HepG2 (cell line): ENCODE results near the gene TXNDC16. TPM values are rescaled to one million over a fixed set of nuclear protein-coding genes. Genes with fewer than 3 reads are reported as not detected.

Experiments used
- ASH2L ChIP-seq: fragments of 300-600, 200-600 bp; sonication (generic); IDR thresholded peaks from 2 replicates; pipeline ENCODE4 v1.7.0; 2017; ENCODE audit warnings: low read depth, mild to moderate bottlenecking, moderate library complexity, mixed read lengths, low read length; ENCODE audit not compliant: insufficient read length
- CBX1 ChIP-seq: IDR thresholded peaks from one replicate; pipeline ENCODE4 v1.6.1; 2016; ENCODE audit warnings: antibody characterized with exemption, low read depth
- IKZF4 ChIP-seq: sonication (generic); formaldehyde crosslinking; IDR thresholded peaks from 2 replicates; pipeline ENCODE4 v1.5.1; 2020; ENCODE audit warnings: borderline replicate concordance, mild to moderate bottlenecking, low read depth, missing genetic modification reagents; ENCODE audit errors: not compliant biosample characterization
- PHF21A ChIP-seq: sonication (generic); formaldehyde crosslinking; IDR thresholded peaks from 2 replicates; pipeline ENCODE4 v1.5.0; 2020; ENCODE audit warnings: mild to moderate bottlenecking, missing genetic modification reagents
- SIX4 ChIP-seq: sonication (generic); formaldehyde crosslinking; IDR thresholded peaks from 2 replicates; pipeline ENCODE4 v1.4.0; 2020; ENCODE audit warnings: missing genetic modification reagents
- YEATS2 ChIP-seq: sonication (generic); formaldehyde crosslinking; IDR thresholded peaks from 2 replicates; pipeline ENCODE4 v1.4.0; 2020; ENCODE audit warnings: missing genetic modification reagents, borderline replicate concordance
- ZBTB39 ChIP-seq: sonication (generic); formaldehyde crosslinking; IDR thresholded peaks from 2 replicates; pipeline ENCODE4 v1.5.0; 2020; ENCODE audit warnings: missing genetic modification reagents
- ZNF33A ChIP-seq: sonication (generic); formaldehyde crosslinking; IDR thresholded peaks from 2 replicates; pipeline ENCODE4 v1.5.1; 2020; ENCODE audit warnings: missing genetic modification reagents, mild to moderate bottlenecking, moderate library complexity, borderline replicate concordance
- ZNF563 ChIP-seq: sonication (generic); formaldehyde crosslinking; IDR thresholded peaks from 2 replicates; pipeline ENCODE4 v1.8.0; 2022; ENCODE audit warnings: mild to moderate bottlenecking, moderate library complexity, missing genetic modification reagents
- ZNF609 ChIP-seq: sonication (generic); formaldehyde crosslinking; IDR thresholded peaks from 2 replicates; pipeline ENCODE4 v1.4.0; 2020; ENCODE audit warnings: mild to moderate bottlenecking, missing genetic modification reagents, borderline replicate concordance
- ZNF674 ChIP-seq: sonication (generic); formaldehyde crosslinking; IDR thresholded peaks from 2 replicates; pipeline ENCODE4 v1.5.0; 2020; ENCODE audit warnings: low read depth, mild to moderate bottlenecking, missing genetic modification reagents
- ZNF687 ChIP-seq: sonication (generic); formaldehyde crosslinking; IDR thresholded peaks from 2 replicates; pipeline ENCODE4 v1.5.1; 2020; ENCODE audit warnings: mild to moderate bottlenecking, missing genetic modification reagents, moderate library complexity
- ZNF749 ChIP-seq: sonication (generic); formaldehyde crosslinking; IDR thresholded peaks from 2 replicates; pipeline ENCODE4 v1.8.0; 2022; ENCODE audit warnings: mild to moderate bottlenecking, missing genetic modification reagents, moderate library complexity, borderline replicate concordance
- ZNF776 ChIP-seq: sonication (generic); formaldehyde crosslinking; IDR thresholded peaks from 2 replicates; pipeline ENCODE4 v1.4.0; 2020; ENCODE audit warnings: mild to moderate bottlenecking, missing genetic modification reagents
- ZNF781 ChIP-seq: sonication (generic); formaldehyde crosslinking; IDR thresholded peaks from 2 replicates; pipeline ENCODE4 v1.5.1; 2020; ENCODE audit warnings: borderline replicate concordance, mild to moderate bottlenecking, missing genetic modification reagents; ENCODE audit errors: not compliant biosample characterization
- ZSCAN31 ChIP-seq: sonication (generic); formaldehyde crosslinking; IDR thresholded peaks from 2 replicates; pipeline ENCODE4 v1.5.0; 2020; ENCODE audit warnings: low read depth, mild to moderate bottlenecking, missing genetic modification reagents
- polyA plus RNA-seq, 8 experiments: library from polyadenylated mRNA; depleted of rRNA in 3 of 8; stranded (reverse) in 7 of 8; unstranded in 1 of 8; fragments of >200 nt; fragmentation: Illumina TruSeq in 4 of 8; extraction: Trizol in 4 of 8; gene quantifications; 2 replicates each; pipeline versions ENCODE4 v1.2.1 to v1.2.3, GENCODE V29; 2011 to 2016; ENCODE audit warnings: low read depth in 4 of 8, missing spikeins in 1 of 8, mixed read lengths in 1 of 8; ENCODE audit not compliant: insufficient read depth in 1 of 8
- total RNA-seq, 5 experiments: library from RNA; depleted of rRNA; stranded (reverse); fragments of >200 nt; fragmentation: Illumina TruSeq; extraction: Trizol; gene quantifications; 2 replicates each; pipeline ENCODE4 v1.2.3, GENCODE V29; 2016; ENCODE audit warnings: low read depth in 1 of 5

Gene TXNDC16
- total and polyA plus RNA-seq, 2 of the 13 experiments (the other 11 are each of a cell fraction or from before 2014, with no cell fraction given), result 4.6 to 6.2 TPM

DNA sequence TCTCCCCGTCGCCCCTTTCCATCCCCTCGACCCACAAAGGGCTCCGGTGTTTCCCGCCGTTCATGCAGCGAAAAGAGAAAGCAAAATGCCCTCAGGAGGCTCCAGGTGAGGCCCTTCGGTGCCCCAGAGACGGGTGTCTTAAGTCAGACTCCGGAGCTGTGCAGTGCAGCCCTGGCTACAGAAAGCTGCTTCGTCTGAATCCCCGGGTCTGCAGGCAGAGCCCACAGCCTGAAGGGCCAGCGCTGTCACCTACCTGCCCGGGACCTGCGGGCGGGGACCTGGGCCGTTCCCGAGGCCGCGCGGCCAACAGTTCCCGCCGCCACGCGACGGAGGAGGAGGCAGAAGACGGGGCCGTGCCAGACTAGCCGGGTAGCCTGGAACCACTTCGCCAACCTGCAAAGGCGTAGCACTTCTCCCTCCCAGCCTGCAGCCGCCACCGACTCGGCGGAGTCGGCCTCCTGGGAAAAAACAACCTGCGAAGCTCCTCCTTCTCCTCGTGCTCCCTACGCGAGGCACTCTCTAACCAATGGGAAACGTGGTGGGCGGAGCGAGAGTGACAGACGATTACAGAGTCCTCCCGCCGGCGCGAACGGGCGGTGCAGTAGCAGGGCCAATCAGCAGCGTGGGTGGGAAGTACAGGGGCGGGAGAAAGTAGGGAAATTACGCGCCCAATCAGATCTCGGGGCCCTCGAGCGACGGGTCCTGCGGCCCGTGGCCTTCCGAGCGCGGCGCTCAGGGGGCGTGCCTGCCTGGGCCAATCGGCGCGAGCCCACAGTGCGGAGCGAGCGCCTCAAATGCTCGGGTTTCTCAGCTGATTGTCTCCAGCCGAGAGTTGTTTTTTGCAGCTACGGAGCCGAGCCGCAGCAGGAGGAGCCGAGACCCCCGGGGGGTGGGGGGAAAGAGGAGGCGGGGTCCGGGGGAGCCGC, at the start of gene TXNDC16, which contains the start of gene GPR137C (continued):
- peak; percentile 39; the same call in 1 of the 2 replicates for TF ChIP-seq ZNF609 (CRISPR knock-in tag)
- TF ChIP-seq IKZF4 (CRISPR knock-in tag), result peak; percentile 51
- 0 out of 2 replicates have a peak, but pooled peaks have one; percentile 53 for TF ChIP-seq ZNF776 (CRISPR knock-in tag)
- TF ChIP-seq ASH2L, result peak; percentile 68
- TF ChIP-seq ZSCAN31 (CRISPR knock-in tag), result peak; percentile 59; the same call in 1 of the 2 replicates
- no peak; the same call in 1 of the 2 replicates for TF ChIP-seq YEATS2 (CRISPR knock-in tag)
- TF ChIP-seq ZBTB39, result no peak
- peak; percentile 85 for TF ChIP-seq ZNF781
- 0 out of 2 replicates have a peak, but pooled peaks have one; percentile 58 for TF ChIP-seq ZNF674 (CRISPR knock-in tag)
- peak; percentile 44; the same call in 1 of the 2 replicates for TF ChIP-seq SIX4 (CRISPR knock-in tag)
- TF ChIP-seq ZNF563, result 0 out of 2 replicates have a peak, but pooled peaks have one; percentile 35
- no peak; the same call in 1 of the 2 replicates for TF ChIP-seq PHF21A (CRISPR knock-in tag)
- no peak for TF ChIP-seq CBX1
- TF ChIP-seq ZNF687 (CRISPR knock-in tag), result peak; percentile 93
- TF ChIP-seq ZNF749 (CRISPR knock-in tag), result no peak
- 0 out of 2 replicates have a peak, but pooled peaks have one; percentile 34 for TF ChIP-seq ZNF33A (CRISPR knock-in tag)
